HG03139 (cell line): Measurements from ENCODE around the gene DHRS7.
A peak's percentile ranks its signal among the peaks of the same experiment; 100 is the strongest.

ENCODE experiments used
- ATAC-seq: cut with Tn5 transposase; IDR thresholded peaks from one replicate; pipeline ENCODE4 v1.9.1; 2021; ENCODE audit not compliant: unreplicated experiment

The DHRS7 gene

DNA sequence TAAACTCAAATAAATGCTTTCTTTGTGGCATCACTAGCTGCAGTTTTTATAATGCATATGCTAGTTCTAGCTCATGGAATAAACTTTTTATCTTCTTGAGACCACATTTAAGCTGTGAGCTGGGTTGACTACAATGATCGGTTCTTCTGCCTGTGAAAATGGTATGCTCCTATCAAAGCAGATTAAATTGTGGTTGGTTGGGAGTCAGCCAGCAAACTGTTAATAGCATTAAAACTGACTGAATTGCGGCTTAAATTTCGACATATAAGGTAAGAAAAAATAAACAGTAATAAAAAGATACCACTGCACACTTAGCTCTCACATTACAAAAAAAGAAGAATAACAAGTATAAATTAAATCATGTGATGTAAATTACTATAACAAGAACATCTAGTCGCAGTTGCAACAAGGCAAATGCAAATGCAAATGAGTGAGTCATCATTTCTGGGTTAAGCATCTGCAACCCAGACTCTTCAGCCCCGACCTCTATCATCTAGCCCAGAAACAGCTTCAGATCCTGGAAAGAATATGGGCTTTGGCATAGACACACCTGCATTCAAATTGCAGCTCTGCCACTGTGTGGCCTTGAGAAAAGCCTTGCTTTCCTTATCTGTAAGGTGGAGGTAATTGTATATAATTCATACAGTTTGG is 19.8 kb upstream of the DHRS7 start:
- ATAC-seq = no peak

DNA sequence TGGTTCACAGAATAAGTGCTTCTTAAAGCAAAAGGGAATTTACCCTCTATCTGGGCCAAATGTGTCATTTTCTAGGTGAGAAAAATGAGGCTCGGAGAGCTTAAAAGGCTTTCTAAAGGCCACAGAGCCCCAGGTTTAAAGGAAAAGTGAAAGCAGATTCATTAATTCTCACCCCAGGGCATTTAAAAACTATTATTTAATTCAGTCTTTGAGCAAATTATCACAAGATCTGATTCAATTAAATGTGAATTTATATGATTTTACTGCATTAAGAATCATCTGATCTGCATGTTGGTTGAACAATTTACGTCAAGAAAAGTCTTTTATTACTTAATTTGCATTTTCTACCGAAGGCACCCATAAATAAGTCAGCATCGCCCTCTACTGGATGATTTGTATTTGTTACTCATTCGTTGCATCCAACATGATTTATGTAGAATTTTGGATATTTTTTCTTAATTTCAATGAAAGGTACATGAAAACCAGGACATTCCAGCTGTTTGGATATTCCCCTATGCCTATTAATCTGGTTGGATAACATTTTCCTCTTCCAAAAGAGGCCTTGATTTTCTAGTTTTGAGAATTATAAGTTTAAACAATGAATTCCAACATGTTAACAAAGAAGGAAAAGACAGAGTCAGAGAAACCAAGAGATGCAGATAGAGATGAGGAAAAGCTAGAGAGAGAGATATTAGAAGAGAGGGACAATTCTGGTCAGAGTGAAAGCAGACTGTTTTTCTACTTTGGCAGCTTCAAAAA is 19.1 kb upstream of the DHRS7 start:
- ATAC-seq = peak; percentile 49

DNA sequence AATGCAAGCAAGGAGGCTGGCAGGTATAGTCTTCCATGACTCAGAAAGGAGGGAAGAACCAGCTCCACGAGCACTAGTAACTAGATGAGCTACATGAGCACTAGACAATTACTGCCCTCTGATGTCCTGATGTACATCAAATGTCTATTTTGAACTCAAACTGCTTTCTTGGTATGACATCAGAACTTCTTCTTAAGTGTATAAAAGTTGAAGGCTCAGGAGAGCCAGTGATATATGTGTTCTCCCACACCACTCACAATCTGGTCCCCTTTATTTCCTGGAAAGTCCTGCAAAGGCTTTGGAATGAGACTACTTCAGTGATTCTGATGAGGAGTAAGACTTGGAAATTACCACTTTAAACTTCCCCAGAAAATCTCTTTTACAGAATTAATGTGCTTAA is 18.5 kb upstream of the DHRS7 start:
- ATAC-seq = peak; percentile 23

DNA sequence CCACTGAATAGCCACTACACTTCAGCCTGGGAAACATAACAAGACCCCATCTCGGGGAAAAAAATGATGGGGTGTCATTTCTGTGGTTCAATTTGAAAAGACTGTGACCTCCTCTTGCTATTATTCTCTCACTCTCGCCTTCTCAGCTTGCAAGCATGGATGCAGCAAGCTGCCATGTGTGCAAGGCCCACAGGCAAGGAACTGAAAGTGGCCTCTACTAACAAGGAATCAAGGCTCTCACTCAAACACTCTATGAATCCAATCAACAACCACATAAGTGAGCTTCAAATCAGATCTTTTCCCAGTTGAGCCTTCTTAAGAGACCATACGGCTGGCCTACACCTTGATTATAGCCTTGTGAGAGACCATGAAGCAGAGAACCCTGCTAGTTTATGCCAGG is 17.9 kb upstream of the DHRS7 start:
- no peak for ATAC-seq

DNA sequence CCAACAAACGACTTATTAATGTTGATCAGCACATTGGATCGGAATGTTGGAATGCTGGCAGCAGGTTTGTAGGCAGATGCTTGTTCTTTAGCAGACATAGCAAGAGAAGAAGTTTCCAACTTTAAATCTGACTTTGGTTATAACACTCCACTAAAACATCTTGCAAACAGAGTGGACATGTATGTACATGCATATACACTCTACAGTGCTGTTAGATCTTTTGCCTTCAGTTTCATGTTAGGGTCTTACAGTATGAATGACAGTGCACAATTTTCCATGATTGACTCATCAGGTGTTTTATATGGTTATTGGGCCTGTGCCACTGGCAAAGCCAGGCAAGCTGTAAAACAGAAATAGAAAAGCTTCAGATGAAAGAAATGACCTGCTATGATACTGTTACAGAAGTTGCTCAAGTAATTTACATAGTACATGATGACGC is 14.3 kb upstream of the DHRS7 start:
- ATAC-seq = no peak

DNA sequence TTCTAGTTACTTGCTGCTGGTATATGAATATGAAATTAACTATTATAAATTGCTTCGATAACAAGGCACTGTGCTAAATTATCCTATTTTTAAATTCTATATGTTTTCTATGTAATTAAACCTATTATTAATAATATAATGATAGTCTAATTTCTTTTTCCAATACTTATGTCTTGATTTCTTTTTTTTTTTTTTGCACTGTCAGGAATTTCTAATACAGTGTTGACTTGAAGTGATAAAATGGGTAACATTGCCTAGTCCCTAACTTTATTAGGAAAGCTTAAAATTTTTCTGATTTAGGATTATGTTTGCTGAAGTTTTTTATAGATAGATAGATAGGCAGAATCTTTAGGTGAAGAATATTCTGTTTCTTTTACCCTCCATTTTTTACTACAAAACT is 13.6 kb upstream of the DHRS7 start:
- no peak for ATAC-seq

DNA sequence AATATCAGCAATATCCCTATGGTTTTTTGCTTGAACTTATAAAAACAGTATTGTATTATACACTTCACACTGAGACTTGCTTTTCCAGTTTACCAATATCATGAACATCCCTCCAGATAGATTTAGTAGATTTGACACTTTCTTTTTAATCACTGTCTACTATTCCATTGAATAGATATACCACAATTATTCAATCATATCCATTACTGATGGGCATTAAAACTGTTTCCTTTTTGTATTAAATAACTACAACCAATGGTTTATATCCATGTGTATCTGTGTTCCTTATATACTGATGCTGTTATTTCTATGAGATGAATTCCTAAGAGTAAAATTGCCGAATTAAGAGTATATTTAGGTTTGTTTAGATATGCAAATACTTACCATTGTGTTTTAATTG is 13.0 kb upstream of the DHRS7 start:
- ATAC-seq = no peak

DNA sequence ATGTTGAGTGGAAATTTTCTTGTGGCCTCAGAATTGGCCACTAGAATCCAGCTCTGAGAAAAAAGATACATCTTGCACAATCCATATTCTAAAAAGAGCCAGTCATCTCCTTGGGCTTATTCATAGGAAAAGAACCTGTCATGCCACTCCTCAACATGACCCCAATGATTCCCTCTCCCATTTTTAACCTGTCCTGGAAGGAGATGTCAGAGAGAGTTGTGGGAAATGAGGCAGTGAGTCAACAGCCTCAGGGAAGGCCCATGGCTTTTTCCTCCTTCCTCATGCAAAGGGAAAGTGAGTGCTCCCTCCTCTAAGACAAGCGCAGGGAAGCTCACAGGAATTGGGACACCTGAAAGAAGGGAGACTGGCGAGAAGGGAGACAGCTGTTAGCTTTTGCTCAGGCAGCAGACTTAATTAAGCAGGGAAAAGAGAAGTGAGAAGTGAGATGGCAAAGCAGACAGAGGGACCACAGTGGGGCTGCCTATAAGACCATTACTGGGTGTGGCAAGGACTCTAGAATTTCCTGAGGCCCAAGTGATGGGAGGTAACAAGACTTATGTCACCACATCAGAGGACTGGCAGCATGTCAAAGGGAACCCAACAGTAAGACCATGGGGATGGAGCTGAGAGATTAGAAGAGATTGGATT is 10.2 kb upstream of the DHRS7 start:
- ATAC-seq = no peak

DNA sequence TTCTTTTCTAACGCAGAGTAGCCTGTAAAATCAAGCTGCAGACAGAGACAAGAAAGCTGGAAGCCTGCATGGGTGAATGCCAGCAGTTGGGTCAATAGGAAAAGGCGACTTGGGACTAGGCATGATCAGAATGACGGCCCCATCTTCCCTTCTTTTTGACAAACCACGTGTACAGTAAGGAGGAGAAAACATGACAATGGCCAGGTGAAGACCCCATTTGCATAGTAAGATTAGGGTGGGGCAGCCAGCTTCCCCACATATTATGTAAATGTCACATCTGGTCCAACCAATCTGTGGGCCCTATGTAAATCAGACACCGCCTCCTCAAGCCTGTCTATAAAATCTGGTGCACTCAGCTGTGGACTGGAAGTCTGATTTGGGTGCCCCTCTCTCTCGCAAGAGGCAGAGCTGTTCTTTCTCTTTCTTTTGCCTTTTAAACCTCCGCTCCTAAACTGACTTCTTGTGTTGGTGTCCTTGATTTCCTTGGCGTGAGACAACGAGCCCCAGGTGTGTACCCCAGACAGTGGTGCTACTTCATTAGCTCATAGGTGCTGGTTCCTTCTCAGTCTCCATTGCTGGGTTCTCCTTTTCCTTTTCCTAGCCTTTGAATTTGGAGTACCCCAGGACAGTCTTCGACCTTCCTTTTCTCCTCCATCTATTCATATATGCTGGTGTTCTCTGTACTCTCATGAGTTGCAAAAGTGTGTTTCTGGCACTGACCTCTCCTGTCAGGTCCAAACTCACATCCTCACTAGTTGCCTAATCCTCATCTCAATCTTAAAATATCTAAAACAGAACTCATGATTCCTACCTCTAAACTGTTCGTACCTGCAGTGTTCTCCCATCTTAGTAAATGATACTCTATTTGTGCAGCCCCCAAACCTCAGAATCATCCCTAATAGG is 9.4 kb upstream of the DHRS7 start:
- ATAC-seq = no peak

DNA sequence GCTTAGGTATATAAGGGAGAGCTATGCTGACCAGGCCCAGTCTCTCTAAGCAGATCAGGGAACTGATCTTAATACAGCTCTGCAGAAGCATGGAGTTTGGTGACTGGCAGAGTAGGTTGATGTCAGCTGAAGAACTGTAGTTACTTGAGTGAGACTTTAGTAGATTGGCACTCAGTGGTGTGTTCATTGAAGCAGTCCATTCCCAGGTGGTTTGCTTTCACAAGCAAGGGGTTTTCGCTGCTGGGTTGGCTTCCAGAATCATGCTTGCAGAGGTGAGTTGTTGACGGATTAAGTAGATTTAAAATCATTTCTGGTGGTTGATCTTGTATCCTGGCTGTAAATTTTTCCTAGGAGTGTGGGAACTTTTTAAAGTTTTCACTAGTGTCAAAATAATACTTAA is 6.5 kb upstream of the DHRS7 start:
- ATAC-seq = no peak

DNA sequence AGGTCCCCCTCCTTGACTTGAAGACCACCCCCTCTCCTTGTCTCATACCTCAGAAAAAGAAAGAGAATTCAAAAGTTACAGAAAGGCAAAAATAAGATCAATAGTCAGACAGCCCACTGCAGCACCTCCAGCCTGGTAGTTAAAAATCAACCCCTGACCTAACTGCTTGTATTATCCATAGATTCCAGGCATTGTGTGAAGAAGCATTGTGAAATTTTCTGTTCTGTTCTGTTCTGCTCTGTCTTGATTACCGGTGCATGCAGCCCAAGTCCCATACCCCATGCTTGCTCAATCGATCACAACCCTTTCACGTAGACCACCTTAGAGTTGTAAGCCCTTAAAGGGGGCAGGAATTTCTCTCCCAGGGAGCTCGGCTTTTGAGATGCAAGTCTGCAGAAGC is 5.8 kb upstream of the DHRS7 start:
- no peak for ATAC-seq

DNA sequence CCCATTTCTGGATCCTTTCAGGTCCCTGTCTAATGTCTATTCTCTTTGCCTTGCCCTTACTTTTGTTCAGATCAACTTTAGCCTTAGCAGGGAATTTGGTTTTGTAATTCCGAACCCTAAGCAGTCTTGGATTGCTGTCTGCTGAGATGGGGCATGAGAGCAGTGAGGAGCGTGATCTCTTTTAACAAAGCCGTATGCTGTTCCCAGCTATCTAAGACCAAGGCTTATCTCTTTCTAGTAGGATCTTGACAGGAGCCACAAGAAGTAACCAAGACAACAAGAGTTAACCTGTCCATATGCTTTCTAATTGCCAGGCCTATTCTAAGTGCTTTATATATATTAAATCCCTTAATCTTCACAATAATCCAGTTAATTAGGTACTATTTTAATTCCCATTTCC is 4.5 kb upstream of the DHRS7 start:
- ATAC-seq = no peak

DNA sequence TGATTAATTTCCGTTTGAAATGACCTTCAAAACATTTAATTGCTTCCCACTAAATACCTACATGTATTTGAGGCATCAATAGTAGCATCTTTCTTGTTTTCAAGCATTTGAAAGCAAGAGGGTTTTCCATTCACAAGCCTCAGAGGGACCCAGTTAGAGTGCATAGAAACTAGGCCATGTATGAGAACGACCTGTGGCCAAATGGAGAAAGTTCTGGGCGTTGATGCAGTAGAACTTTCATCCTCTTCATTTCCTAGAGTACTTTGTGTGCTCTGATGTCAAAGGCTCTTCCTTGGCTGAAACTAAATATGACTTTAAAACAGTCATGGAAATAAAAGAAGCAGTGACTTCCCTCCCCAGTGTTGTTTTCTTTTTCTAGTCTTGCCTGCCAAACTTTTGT is 944 bp upstream of the DHRS7 start:
- no peak for ATAC-seq

DNA sequence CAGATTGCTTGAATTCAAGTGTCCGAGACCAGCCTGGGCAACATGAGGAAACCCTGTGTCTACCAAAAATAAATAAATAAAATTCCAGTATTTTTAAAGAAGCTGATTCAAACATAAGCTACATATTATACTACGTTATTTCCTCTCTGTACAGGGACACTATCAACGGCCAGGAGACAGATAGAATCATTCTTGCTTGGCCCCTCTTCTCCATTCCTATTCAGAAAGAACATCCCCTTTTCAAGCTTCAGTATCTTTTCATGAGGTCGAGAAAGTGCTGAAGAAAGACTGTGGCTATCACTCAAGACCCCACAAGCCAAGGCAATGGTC is 314 bp upstream of the DHRS7 start:
- ATAC-seq = no peak

DNA sequence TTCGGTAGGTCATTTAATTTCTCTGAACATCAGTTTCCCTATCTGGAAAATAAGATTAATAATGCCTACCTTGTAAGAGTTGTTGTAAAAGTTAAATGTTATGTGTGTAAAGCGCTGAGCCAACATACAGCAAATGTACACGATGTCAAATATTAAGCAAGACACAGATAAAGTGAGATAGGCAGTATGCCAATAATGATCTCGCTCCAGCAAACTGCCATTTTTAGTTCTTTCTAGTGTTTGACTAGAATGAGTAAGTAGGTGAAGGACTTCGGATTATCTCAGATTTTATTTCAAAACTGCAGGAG is 840 bp downstream of the DHRS7 start:
- ATAC-seq = no peak

DNA sequence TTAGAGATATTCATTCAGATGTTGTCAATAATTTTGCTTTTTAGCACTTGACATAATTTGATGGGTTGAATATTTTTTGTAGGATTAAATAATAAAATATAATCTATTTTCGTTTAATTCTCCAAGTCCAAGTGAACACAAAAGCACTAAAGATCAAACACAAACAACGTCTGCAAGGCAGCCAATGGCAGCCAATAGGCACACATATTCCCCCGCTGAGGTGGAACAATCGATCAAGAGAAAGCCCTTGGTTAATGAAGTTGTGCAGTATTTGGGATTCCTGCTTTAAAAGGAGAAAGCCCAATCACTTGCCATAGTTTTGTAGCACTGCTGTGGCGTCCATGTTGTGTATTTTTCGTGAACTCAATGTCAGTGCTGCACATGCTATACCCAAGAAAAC is 1.5 kb downstream of the DHRS7 start:
- no peak for ATAC-seq

DNA sequence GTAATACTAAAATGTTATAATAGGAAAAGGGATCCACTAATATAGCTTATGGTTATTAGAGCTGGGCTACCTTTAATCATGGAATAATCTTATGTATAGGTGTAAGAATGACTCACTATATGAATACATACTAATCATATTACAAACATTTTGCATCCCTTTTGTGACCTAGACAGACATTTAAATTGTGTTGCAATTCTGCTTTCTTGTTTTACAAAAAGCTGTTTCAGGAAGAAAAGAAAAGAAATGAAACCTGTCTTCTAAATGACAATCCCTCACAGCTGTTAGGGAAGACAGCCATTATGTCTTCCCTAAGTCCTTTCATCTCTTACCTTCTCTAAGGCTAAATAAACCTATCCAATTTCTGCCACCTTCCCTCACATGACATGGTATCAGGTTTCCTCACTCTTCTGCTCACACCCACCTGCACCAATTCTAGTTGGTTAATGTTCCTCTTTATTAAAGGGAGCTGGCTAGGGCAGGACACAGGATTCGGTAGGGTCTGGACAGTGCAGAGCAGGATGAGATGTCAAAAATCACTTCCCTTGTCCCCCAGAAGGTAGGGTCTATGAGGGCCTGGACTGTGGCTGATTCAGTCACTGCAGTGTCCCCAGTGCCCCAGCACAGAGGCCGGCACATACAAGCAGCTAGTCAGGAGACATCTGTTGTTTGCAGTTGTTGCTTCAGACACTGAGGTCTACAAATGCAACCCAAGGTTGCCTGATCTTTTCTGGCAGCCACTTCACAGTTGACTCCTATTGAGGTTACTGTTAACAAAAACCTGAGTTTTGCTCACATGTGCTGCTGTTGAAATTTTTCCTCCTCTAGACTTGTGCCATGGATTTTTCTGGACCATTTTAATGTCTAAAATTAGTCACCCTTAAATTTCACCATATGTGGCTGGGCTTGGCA is 3.7 kb downstream of the DHRS7 start:
- ATAC-seq = no peak

DNA sequence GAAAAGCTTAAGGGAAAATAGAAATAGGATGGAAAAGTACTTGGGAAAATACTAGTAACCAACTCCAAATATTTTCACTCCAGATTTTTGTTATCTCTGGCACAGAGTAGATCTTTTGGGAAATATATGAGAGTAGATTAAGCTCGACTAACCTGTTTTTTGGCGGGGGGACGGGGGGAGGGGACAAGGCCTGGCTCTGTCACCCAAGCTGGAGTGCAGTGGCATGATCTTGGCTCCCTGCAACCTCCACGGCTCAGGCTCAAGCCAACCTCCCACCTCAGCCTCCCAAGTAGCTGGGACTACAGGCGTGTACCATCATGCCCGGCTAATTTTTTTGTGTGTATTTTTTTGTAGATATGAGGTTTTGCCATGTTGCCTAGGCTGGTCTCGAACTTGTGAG is 4.8 kb downstream of the DHRS7 start:
- ATAC-seq = no peak

DNA sequence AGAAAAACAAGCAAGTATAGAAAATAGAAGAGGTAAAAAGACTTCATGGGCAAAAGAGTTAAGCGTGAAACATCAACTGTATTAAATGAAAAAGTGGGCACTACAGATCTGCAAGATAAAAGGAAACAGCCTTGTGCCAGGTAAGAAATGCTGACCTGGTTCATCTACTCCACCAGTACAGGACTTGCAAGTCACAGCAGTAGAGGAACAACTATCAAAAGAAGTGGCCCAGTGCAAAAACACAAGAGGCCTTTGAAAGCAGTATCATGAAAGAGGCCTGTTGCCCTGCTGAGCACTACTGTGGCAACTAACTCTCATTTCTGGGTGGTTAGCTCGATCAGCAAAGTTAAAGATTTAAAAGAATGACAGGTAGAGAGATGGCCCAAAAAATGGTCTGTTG is 10.5 kb downstream of the DHRS7 start:
- no peak for ATAC-seq

DNA sequence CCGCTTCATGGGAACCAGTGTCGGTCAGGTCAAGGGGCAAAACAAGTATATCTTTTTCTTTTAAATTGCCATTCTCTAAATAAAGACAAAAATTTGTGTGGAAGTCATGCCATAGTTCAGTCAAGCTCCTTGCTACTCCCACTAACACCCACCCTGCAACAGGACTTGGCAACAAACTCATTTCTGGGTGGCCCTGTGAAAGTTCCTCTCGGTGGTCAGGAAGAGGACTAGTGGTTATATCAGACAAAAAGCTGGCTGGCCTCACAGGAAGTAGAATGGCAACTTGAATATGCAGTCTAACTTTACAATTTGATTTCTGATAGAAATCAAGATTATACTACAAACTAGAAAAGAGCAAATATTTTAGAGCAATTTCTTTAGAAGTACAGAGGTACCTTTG is 11.2 kb downstream of the DHRS7 start:
- no peak for ATAC-seq

DNA sequence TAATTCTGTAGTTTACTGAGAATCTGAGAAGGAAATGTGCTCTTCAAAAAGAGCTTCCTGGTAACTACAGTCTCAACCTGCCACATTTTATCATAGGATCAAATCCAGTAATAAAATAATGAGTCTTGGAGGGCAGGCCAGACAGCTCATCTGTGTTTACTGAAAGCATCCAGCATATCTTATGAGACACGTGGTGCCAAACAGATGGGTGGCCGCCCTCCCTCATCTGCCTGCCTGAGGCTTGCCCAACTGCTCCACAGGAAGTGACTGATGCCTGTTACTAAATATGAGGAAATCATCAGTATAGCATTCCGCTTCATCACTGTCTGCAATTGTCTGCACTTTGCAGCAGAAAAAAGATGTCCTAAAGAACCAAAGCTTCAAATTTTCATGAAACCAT is 13.5 kb downstream of the DHRS7 start:
- ATAC-seq = peak; percentile 95
